ENCODE measurements around the gene CDH8. TPM values are rescaled to one million over a fixed set of nuclear protein-coding genes. Genes with fewer than 3 reads are reported as not detected.

Gene CDH8
- polyA plus RNA-seq, 1 of the 3 experiments (the other 2 are of a cell fraction), result 0.05 TPM

GRCh38 chr16:61885343-61885742 lies 150.9 kb downstream of the CDH8 start:
- Histone ChIP-seq H3K79me2 (ENCODE audit: insufficient read depth) (no peaks in the 10 kb centered on the region), H4K20me1 (ENCODE audit: insufficient read depth) (no peaks in the 10 kb centered on the region), H3K9me3 (no peaks in the 10 kb centered on the region), H3K9me2 (no peaks in the 10 kb centered on the region), H2AFZ (ENCODE audit: low read depth) (no peak overlapping the region), H3K27ac (ENCODE audit: low read depth in 2 of 2, low read length in 1 of 2) (no peak overlapping the region), H3K4me1 (ENCODE audit: control insufficient read depth in 1 of 2, insufficient read depth in 2 of 2, low read depth in 1 of 2, low read length in 1 of 2) (peaks cover 0 to 6% of the 10 kb centered on the region in 2 experiments; a peak in 1 of 4 replicates), H3K4me2 (no peak overlapping the region), H3K27me3 (ENCODE audit: insufficient read depth) (no peaks in the 10 kb centered on the region), H3K9ac (no peak overlapping the region), H3K36me3 (replicated peaks in 1 of 2; ENCODE audit: control insufficient read depth in 1 of 2, insufficient read depth in 2 of 2, low read length in 1 of 2) (no peaks in the 10 kb centered on the region), H3K4me3 (ENCODE audit: low read depth in 2 of 2, low read length in 1 of 2) (no peak overlapping the region), H3F3A (replicated peaks; ENCODE audit: insufficient read depth) (no peaks in the 10 kb centered on the region)
- CTCF ChIA-PET, result no interaction called here
- DNase-seq, result no peak
- WGBS (ENCODE audit: low lambda C conversion rate), result 54% methylated on average over 6 of the region's 6 CpGs
- no peak for TF ChIP-seq NFIC (IDR thresholded peaks at IDR 0.05; ENCODE audit: borderline replicate concordance)
- TF ChIP-seq GABPA (IDR thresholded peaks at IDR 0.05; ENCODE audit: low read depth), result no peak
- no peak for TF ChIP-seq RAD21 (IDR thresholded peaks at IDR 0.05; ENCODE audit: low read length)
- TF ChIP-seq POLR2AphosphoS5 (IDR thresholded peaks at IDR 0.05; ENCODE audit: low read depth, low read length), result no peak
- no peak for TF ChIP-seq SMC3 (IDR thresholded peaks at IDR 0.05; ENCODE audit: low read depth, low read length)
- TF ChIP-seq TCF12 (IDR thresholded peaks at IDR 0.05), result no peak
- no peak for TF ChIP-seq MAX (IDR thresholded peaks at IDR 0.05; ENCODE audit: low read depth)
- no peak for TF ChIP-seq TAF1 (IDR thresholded peaks at IDR 0.05; ENCODE audit: borderline replicate concordance, low read depth, low read length)
- no peak for TF ChIP-seq NRF1 (IDR thresholded peaks at IDR 0.05; ENCODE audit: low read depth, low read length)
- no peak for TF ChIP-seq RXRA (IDR thresholded peaks at IDR 0.05; ENCODE audit: borderline replicate concordance, low read depth)
- no peak for TF ChIP-seq TEAD4 (IDR thresholded peaks at IDR 0.05; ENCODE audit: borderline replicate concordance, insufficient read depth)
- POLR2A ChIA-PET, result no interaction called here

- WGBS (ENCODE audit: low lambda C conversion rate), result 45% methylated on average over 3 of the region's 3 CpGs
- Histone ChIP-seq H3F3A (replicated peaks; ENCODE audit: insufficient read depth) (no peaks in the 10 kb centered on the region), H2AFZ (ENCODE audit: low read depth) (no peak overlapping the region), H3K27me3 (ENCODE audit: insufficient read depth) (no peaks in the 10 kb centered on the region), H3K9me2 (no peaks in the 10 kb centered on the region), H3K9ac (no peak overlapping the region), H4K20me1 (ENCODE audit: insufficient read depth) (no peaks in the 10 kb centered on the region), H3K4me3 (ENCODE audit: low read depth in 2 of 2, low read length in 1 of 2) (no peak overlapping the region), H3K4me1 (ENCODE audit: control insufficient read depth in 1 of 2, insufficient read depth in 2 of 2, low read depth in 1 of 2, low read length in 1 of 2) (no peaks in the 10 kb centered on the region), H3K36me3 (replicated peaks in 1 of 2; ENCODE audit: control insufficient read depth in 1 of 2, insufficient read depth in 2 of 2, low read length in 1 of 2) (no peaks in the 10 kb centered on the region), H3K79me2 (ENCODE audit: insufficient read depth) (no peaks in the 10 kb centered on the region), H3K27ac (ENCODE audit: low read depth in 2 of 2, low read length in 1 of 2) (no peak overlapping the region), H3K9me3 (no peaks in the 10 kb centered on the region), H3K4me2 (no peak overlapping the region)
- ChIA-PET POLR2A (no interaction called here), CTCF (no interaction called here)
- no peak for DNase-seq
- TF ChIP-seq POLR2AphosphoS5 (IDR thresholded peaks at IDR 0.05; ENCODE audit: low read depth, low read length) (no peak), ELF1 (IDR thresholded peaks at IDR 0.05) (no peak), CHD2 (IDR thresholded peaks at IDR 0.05; ENCODE audit: low read length, partially characterized antibody) (no peak), TAF1 (IDR thresholded peaks at IDR 0.05; ENCODE audit: borderline replicate concordance, low read depth, low read length) (no peak), MXI1 (IDR thresholded peaks at IDR 0.05; ENCODE audit: low read depth, low read length) (no peak), FOXJ3 (CRISPR knock-in tag; IDR thresholded peaks at IDR 0.05) (no peak), GATA2 (CRISPR knock-in tag; IDR thresholded peaks at IDR 0.05) (no peak), GABPA (IDR thresholded peaks at IDR 0.05; ENCODE audit: low read depth) (no peak), TCF12 (IDR thresholded peaks at IDR 0.05) (no peak), NRF1 (IDR thresholded peaks at IDR 0.05; ENCODE audit: low read depth, low read length) (no peak), MEF2A (IDR thresholded peaks at IDR 0.05; ENCODE audit: borderline replicate concordance, low read depth) (no peak), RAD21 (IDR thresholded peaks at IDR 0.05; ENCODE audit: low read length) (no peak)
These were observed 156.9 kb downstream of the CDH8 start for GRCh38 chr16:61879306-61879705.

Measured in SK-N-SH (cell line).